ENCODE results near the gene MIEF2.
"Not testable (repeated sequence)": the region's sequence is repeated elsewhere in the genome, so short reads cannot be mapped to it uniquely, and the experiment has no call there.

The MIEF2 gene, protein sequence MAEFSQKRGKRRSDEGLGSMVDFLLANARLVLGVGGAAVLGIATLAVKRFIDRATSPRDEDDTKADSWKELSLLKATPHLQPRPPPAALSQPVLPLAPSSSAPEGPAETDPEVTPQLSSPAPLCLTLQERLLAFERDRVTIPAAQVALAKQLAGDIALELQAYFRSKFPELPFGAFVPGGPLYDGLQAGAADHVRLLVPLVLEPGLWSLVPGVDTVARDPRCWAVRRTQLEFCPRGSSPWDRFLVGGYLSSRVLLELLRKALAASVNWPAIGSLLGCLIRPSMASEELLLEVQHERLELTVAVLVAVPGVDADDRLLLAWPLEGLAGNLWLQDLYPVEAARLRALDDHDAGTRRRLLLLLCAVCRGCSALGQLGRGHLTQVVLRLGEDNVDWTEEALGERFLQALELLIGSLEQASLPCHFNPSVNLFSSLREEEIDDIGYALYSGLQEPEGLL

DNA sequence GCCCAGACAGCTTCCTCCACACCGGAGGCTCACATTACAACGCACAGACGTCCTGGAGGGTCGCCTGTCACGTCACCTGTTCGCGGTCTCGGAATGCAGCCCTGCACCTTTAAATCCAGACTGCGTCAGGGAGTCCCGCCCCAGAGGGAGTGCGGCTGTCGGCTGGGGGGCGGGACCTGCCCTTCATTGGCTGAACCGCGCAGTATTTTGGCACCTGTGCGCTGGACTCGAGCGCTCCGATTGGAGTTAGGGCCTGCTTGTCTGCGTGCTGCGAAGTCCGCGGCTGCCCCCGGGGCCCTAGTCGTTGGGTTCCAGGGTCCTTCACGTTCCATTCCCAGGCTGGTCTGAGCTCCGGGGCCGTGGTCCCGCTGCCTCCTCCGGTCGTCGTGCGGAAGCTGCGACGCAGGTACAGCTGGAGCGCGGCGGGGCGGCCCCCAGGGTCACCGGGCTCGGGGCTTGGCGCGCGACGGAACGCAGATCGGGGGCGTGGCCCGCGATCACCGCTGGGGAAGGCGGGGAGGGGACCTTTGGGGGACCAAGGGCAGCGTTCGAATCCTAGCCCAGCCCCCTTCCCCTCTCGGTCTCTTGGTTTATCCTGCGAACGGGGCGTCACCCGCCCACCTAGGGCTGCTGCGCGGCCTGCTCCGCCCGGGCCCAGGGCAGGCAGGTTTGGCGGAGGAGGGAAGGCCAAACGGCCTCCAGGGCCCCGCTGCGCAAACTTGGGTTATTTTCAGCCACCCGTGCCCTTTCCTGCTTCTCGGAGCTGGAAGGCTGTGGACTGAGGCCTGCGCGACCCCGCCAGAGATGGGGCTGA, at the start of gene MIEF2:
Gene MIEF2 (plus strand): TSS at position 331 of the 814 bp plus-strand sequence. CDS start 2,059 bp downstream, outside the sequence.
- DNase-seq: peak; percentile 88

GRCh38 chr17:18213666-18214270, 46.7 kb upstream of the MIEF2 start:
- no peak for DNase-seq

- not testable (repeated sequence) for DNase-seq
Measured at GRCh38 chr17:18216906-18217305, 43.6 kb upstream of the MIEF2 start.

- DNase-seq: peak; percentile 28
Measured at GRCh38 chr17:18217412-18218015, 42.9 kb upstream of the MIEF2 start.

DNA sequence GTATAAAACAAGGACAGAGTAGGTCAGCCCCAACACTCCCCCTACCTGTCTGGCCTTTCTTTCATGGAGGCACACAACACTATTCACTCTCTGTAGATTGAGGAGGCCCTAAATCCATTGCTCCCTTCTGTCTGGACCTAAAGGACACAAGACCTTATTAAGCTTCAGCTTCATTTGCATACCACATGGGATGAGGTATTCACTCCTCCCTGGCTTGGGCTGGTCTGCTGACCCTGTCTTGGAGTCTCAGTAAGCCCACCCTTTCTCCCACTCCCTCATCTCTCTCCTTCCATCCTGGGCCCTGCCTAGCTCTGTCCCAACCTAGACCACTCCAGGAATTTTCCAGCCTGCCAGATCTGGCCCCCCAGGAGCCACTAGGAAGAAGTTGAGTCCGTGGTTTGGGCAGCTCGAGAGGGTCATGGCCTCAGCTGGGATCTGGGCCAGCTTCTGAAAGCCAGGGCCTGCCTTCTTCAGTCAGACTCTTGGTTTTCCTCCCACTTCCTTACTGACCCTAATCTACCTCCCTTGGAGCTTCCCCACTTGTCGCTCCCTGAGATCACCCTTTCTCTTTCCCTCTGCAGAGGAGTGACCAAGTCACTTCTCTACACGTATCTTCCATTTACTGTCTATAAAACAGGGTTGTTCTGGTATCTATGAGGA, 41.6 kb upstream of the MIEF2 start:
- no peak for DNase-seq

DNA sequence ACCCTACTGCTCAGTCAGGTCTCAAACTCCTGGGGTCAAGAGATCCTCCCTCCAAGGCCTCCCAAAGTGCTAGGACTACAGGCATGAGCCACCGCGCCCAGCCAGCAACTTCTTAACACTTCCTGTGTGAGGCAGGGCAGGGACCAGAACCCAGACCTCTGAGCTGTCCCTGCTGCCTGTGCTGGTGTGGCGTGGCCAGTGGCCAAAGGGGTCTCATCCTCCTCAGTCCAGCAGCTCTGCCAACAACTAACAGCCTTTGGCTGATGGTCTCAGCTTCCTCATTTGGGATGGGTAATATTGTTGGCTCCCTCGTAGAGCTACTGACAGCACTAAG, 36.4 kb upstream of the MIEF2 start:
- no peak for DNase-seq

GRCh38 chr17:18224387-18225120, 35.9 kb upstream of the MIEF2 start:
- no peak for DNase-seq

- peak; percentile 94 for DNase-seq
Measured at GRCh38 chr17:18225121-18225641, 35.3 kb upstream of the MIEF2 start, which contains the start of gene LLGL1. TSS of gene LLGL1 (plus strand) at chr17:18225635. CDS start at chr17:18225683, 48 bp downstream.

GRCh38 chr17:18225642-18226283, 34.7 kb upstream of the MIEF2 start:
- DNase-seq: no peak

- DNase-seq: no peak
Measured at GRCh38 chr17:18226284-18226945, 34.0 kb upstream of the MIEF2 start.

DNA sequence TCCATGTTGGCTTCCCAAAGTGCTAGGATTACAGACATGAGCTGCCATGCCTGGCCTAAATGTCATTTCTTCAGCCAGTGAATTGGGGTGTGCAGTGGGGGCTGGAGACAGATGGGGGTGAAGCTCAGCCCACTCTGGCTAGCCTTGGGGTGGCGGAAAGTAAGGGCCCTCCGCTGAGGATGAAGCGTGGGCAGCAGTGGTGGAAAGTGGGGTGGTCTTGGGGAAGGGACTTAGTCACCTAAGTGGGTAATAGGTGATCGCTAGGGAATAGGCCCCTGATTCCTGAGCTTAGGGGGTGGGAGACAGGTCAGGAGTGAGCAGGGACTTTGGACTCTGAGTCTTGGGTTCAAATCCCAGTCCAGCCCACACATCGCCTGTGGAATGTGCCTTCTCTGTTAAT, 32.8 kb upstream of the MIEF2 start:
- no peak for DNase-seq

DNA sequence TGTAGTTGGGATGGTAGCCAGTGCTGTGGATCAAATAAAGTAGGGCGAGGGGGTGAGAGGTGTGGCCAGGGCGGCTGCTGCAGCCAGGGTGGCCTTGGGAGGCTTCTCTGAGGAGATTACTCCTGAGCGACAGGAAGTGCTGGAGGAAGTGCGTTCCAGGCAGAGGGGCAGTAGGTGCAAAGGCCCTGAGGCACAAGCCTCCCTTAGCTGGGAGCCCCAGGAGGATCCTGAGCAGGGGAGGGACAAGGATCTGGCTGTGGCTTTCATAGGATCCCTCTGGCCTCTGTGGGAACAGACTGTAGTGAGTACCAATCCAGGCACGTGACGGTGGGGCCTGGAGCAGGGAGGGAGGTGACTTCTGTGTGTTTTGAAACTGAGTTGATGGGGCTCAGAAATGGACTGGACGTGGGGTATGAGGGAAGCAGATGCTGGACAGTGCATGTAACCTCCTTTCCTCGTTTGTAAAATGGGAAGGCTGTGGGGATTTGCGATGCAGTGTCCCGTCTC, 32.2 kb upstream of the MIEF2 start:
- no peak for DNase-seq

- no peak for DNase-seq
Measured at GRCh38 chr17:18229254-18229653, 31.2 kb upstream of the MIEF2 start.

GRCh38 chr17:18229771-18230170, 30.7 kb upstream of the MIEF2 start:
- DNase-seq: no peak

GRCh38 chr17:18230288-18231141, 29.9 kb upstream of the MIEF2 start:
- no peak for DNase-seq

- no peak for DNase-seq
Measured at GRCh38 chr17:18231164-18231563, 29.3 kb upstream of the MIEF2 start.

DNA sequence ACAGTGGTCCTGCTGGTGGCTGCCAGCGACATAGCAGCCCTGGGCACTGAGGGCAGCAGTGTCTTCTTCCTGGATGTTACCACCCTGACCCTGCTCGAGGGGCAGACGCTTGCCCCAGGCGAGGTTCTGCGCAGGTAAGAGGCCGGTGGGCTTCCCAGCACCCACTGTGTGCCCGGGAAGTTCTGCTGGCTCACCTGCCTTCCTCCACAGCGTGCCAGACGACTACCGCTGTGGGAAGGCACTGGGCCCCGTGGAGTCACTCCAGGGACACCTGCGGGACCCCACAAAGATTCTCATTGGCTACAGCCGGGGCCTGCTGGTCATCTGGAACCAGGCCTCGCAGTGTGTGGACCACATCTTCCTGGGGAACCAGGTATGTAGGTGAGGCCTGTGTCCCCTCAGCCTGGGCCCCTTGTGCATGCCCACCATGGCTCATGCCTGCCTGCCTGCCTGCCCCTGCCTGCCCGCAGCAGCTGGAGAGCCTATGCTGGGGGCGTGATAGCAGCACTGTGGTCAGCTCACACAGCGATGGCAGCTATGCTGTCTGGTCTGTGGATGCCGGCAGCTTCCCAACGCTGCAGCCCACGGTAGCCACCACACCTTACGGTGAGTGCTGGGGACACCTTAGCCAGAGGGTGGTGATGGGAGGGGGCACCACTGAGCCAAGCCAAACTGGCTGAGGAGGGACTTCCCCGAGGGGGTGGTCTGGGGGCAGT, 26.5 kb upstream of the MIEF2 start:
- DNase-seq: no peak

- DNase-seq: no peak
Measured at GRCh38 chr17:18234853-18235380, 25.5 kb upstream of the MIEF2 start.

All from GDM1 (cell line).